ENCODE data around the gene PDCD1.

DNA sequence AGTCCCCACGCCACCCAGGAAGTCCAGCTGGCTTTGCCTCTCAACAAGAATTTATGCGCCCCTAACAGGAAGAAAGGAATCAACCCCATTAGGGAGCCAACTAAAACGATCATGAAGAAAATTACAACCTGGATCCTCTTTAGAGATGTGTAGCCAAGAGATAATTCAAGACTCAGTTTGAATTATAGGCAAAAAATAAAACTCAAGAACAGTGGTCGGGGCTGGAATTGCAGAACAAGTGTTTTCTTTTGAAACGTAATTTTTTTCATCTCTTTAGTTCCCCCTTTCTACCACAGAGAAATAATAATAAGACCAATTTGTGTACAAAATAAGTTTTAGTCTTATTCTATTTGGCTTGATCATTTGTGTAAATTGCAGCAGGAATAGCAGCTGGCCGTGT is 22.4 kb downstream of the PDCD1 start:
- TF ChIP-seq, protein P1, sequence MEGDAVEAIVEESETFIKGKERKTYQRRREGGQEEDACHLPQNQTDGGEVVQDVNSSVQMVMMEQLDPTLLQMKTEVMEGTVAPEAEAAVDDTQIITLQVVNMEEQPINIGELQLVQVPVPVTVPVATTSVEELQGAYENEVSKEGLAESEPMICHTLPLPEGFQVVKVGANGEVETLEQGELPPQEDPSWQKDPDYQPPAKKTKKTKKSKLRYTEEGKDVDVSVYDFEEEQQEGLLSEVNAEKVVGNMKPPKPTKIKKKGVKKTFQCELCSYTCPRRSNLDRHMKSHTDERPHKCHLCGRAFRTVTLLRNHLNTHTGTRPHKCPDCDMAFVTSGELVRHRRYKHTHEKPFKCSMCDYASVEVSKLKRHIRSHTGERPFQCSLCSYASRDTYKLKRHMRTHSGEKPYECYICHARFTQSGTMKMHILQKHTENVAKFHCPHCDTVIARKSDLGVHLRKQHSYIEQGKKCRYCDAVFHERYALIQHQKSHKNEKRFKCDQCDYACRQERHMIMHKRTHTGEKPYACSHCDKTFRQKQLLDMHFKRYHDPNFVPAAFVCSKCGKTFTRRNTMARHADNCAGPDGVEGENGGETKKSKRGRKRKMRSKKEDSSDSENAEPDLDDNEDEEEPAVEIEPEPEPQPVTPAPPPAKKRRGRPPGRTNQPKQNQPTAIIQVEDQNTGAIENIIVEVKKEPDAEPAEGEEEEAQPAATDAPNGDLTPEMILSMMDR (IDR thresholded peaks at IDR 0.05; ENCODE audit: low read depth, low read length): no peak
- no peak for TF ChIP-seq EZH2phosphoT487 (IDR thresholded peaks at IDR 0.05; ENCODE audit: low read depth)
